ENCODE results near the gene ZNF574. TPM values are rescaled to one million over a fixed set of nuclear protein-coding genes. Genes with fewer than 3 reads are reported as not detected.
"Not testable (repeated sequence)": the region's sequence is repeated elsewhere in the genome, so short reads cannot be mapped to it uniquely, and the experiment has no call there.

Gene ZNF574
- total RNA-seq, 1 experiment from 2014 or later, result 35.6 TPM

DNA sequence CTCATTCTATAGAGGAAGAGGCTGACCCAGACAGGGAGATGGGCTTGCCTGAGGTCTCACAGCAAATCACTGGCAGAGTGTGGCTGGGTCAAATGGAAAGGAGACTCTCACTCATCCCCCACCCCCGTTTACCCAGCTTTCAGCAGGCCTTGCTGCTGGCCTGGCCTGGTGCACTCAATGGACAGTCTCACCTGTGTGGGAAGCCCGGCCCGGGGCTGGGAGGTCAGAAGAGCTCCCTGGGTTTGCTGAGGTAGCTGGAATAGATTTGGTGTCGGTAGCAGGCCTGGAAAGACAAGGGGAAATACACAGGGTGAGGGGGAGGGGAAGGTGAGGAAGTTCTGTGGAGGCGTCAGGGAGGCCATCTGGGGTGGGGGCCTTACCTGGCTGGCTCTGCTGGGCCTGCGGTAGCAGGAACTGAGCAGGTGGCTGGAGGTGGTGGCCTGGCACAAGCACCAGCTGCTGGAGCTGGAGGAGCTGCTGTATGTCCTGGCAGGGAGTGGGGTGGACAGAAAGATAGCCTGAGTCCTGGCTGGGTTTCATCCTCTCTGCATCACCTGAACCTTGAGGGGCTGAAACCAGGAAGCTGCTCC, 23.5 kb downstream of the ZNF574 start:
- H2BK120ac ChIP-seq (ENCODE audit: low read depth, low read length, poor library complexity, severe bottlenecking), result no peak overlapping the region
- H4K91ac ChIP-seq (ENCODE audit: insufficient read length, low read depth, low read length), result no peak overlapping the region
- H2BK20ac ChIP-seq (ENCODE audit: low read depth, low read length, poor library complexity, severe bottlenecking), result no peak overlapping the region
- no peak overlapping the region; the same call in 1 of the 2 replicates for H3K14ac ChIP-seq (ENCODE audit: insufficient read depth, low read length)
- H4K20me1 ChIP-seq (ENCODE audit: control insufficient read depth, insufficient read depth, insufficient read length), result no peaks in the 10 kb centered on the region
- no peaks in the 10 kb centered on the region for H3K79me2 ChIP-seq (ENCODE audit: insufficient read depth, low read length)
- H3T11ph ChIP-seq (ENCODE audit: low read length), result no peak overlapping the region
- H3K4me1 Mint-ChIP-seq, result peaks cover 7 to 25% of the 10 kb centered on the region in 2 experiments
- no peak overlapping the region for H4K8ac ChIP-seq (replicated peaks; ENCODE audit: insufficient read length, low read depth, low read length)
- H3K27ac Mint-ChIP-seq, result peak overlapping the region in 1 of 3 experiments; percentile 23; a peak in 1 of 7 replicates
- no peak overlapping the region for H2AK5ac ChIP-seq (ENCODE audit: insufficient read length, low read length)
- no peaks in the 10 kb centered on the region for H3K9me3 Mint-ChIP-seq
- TF ChIP-seq, protein P1, sequence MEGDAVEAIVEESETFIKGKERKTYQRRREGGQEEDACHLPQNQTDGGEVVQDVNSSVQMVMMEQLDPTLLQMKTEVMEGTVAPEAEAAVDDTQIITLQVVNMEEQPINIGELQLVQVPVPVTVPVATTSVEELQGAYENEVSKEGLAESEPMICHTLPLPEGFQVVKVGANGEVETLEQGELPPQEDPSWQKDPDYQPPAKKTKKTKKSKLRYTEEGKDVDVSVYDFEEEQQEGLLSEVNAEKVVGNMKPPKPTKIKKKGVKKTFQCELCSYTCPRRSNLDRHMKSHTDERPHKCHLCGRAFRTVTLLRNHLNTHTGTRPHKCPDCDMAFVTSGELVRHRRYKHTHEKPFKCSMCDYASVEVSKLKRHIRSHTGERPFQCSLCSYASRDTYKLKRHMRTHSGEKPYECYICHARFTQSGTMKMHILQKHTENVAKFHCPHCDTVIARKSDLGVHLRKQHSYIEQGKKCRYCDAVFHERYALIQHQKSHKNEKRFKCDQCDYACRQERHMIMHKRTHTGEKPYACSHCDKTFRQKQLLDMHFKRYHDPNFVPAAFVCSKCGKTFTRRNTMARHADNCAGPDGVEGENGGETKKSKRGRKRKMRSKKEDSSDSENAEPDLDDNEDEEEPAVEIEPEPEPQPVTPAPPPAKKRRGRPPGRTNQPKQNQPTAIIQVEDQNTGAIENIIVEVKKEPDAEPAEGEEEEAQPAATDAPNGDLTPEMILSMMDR (conservative IDR thresholded peaks at IDR 0.05), result no peak
- H3K36me3 Mint-ChIP-seq (ENCODE audit: insufficient read depth in 1 of 3, low read depth in 3 of 3), result no peaks in the 10 kb centered on the region
- H3K79me1 ChIP-seq (ENCODE audit: insufficient read depth, low read depth, low read length, poor library complexity, severe bottlenecking), result no peaks in the 10 kb centered on the region
- H2BK12ac ChIP-seq (ENCODE audit: insufficient read length, low read depth, low read length), result no peak overlapping the region
- no peak overlapping the region for H2BK15ac ChIP-seq (ENCODE audit: low read depth, low read length)
- H3K4me2 ChIP-seq (ENCODE audit: insufficient read depth, insufficient read length, low read length), result no peak overlapping the region
- H3K4me1 ChIP-seq (ENCODE audit: insufficient read depth, low read length), result no peaks in the 10 kb centered on the region; the same call in 1 of the 2 replicates
- H4K5ac ChIP-seq (ENCODE audit: insufficient read length, low read depth, low read length), result no peak overlapping the region
- H3K4ac ChIP-seq (ENCODE audit: low read depth, low read length), result no peak overlapping the region
- no peak overlapping the region for H2BK5ac ChIP-seq (ENCODE audit: insufficient read length, low read length)
- H2AFZ ChIP-seq (ENCODE audit: low read length), result no peak overlapping the region
- WGBS (ENCODE audit: extremely low coverage, insufficient read length, low lambda C conversion rate), result no CpG with 5 or more reads among the region's 6 CpGs
- H3K27ac ChIP-seq (ENCODE audit: insufficient read length, low read depth, low read length), result no peak overlapping the region
- H3K9ac ChIP-seq (ENCODE audit: extremely low read depth, insufficient read length, low read length), result no peak overlapping the region
- H3K23me2 ChIP-seq (ENCODE audit: insufficient read length, low read depth, low read length, poor library complexity, severe bottlenecking), result no peaks in the 10 kb centered on the region
- no peaks in the 10 kb centered on the region for H3K9me3 ChIP-seq (ENCODE audit: control insufficient read depth, low read depth, low read length)
- no peak overlapping the region for H3K56ac ChIP-seq (ENCODE audit: insufficient read length, low read depth, low read length)
- peaks cover 16% of the 10 kb centered on the region for H3K27me3 Mint-ChIP-seq (ENCODE audit: low read depth)
- H3K27me3 ChIP-seq (ENCODE audit: insufficient read depth, low read length), result no peaks in the 10 kb centered on the region
- no peak for DNase-seq
- no peak overlapping the region for H3K18ac ChIP-seq (ENCODE audit: insufficient read length, low read depth, low read length)
- H3K4me3 Mint-ChIP-seq, result no peak overlapping the region; a peak in 1 of 5 replicates
- no peak overlapping the region for H3K23ac ChIP-seq (ENCODE audit: insufficient read length, low read depth, low read length)

DNA sequence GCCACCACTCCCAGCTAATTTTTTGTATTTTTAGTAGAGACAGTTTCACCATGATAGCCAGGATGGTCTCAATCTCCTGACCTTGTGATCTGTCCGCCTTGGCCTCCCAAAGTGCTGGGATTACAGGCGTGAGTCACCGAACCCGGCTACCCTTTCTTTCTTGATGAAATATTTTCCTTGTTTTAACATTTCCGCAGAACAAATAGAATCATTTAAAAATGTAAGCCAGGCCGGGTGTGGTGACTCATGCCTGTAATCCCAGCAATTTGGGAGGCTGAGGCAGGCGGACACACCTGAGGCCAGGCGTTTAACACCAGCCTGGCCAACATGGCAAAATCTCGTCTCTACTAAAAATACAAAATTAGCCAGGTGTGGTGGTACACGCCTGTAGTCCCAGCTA, 24.3 kb downstream of the ZNF574 start:
- WGBS (ENCODE audit: extremely low coverage, insufficient read length, low lambda C conversion rate), result no CpG with 5 or more reads among the region's 10 CpGs
- H3K18ac ChIP-seq (ENCODE audit: insufficient read length, low read depth, low read length); DNase-seq; H3K4me2 ChIP-seq (ENCODE audit: insufficient read depth, insufficient read length, low read length); H3K27ac ChIP-seq (ENCODE audit: insufficient read length, low read depth, low read length); H3T11ph ChIP-seq (ENCODE audit: low read length); H3K9me3 ChIP-seq (ENCODE audit: control insufficient read depth, low read depth, low read length); H4K20me1 ChIP-seq (ENCODE audit: control insufficient read depth, insufficient read depth, insufficient read length); H3K4ac ChIP-seq (ENCODE audit: low read depth, low read length); H2BK20ac ChIP-seq (ENCODE audit: low read depth, low read length, poor library complexity, severe bottlenecking); H3K79me1 ChIP-seq (ENCODE audit: insufficient read depth, low read depth, low read length, poor library complexity, severe bottlenecking); H4K5ac ChIP-seq (ENCODE audit: insufficient read length, low read depth, low read length); H3K14ac ChIP-seq (ENCODE audit: insufficient read depth, low read length); H3K23me2 ChIP-seq (ENCODE audit: insufficient read length, low read depth, low read length, poor library complexity, severe bottlenecking); H2AFZ ChIP-seq (ENCODE audit: low read length); H4K8ac ChIP-seq (replicated peaks; ENCODE audit: insufficient read length, low read depth, low read length); H3K4me3 Mint-ChIP-seq; H3K27ac Mint-ChIP-seq; H3K27me3 ChIP-seq (ENCODE audit: insufficient read depth, low read length); H3K79me2 ChIP-seq (ENCODE audit: insufficient read depth, low read length); H3K9ac ChIP-seq (ENCODE audit: extremely low read depth, insufficient read length, low read length); H4K91ac ChIP-seq (ENCODE audit: insufficient read length, low read depth, low read length); H3K9me3 Mint-ChIP-seq; H2BK15ac ChIP-seq (ENCODE audit: low read depth, low read length); H3K56ac ChIP-seq (ENCODE audit: insufficient read length, low read depth, low read length); H2BK5ac ChIP-seq (ENCODE audit: insufficient read length, low read length); H2BK120ac ChIP-seq (ENCODE audit: low read depth, low read length, poor library complexity, severe bottlenecking); H3K36me3 Mint-ChIP-seq (ENCODE audit: insufficient read depth in 1 of 3, low read depth in 3 of 3); H3K4me1 ChIP-seq (ENCODE audit: insufficient read depth, low read length); H2AK5ac ChIP-seq (ENCODE audit: insufficient read length, low read length); H3K23ac ChIP-seq (ENCODE audit: insufficient read length, low read depth, low read length); H2BK12ac ChIP-seq (ENCODE audit: insufficient read length, low read depth, low read length): not testable (repeated sequence)
- H3K4me1 Mint-ChIP-seq, result peaks cover 7 to 24% of the 10 kb centered on the region in 2 experiments
- H3K27me3 Mint-ChIP-seq (ENCODE audit: low read depth), result peaks cover 14% of the 10 kb centered on the region

All from H9 (cell line).